Smooth muscle cell of the brain vasculature (primary cell): ENCODE data around the gene MOSPD3.
"Not testable (repeated sequence)": the region's sequence is repeated elsewhere in the genome, so short reads cannot be mapped to it uniquely, and the experiment has no call there.

Source experiments
- DNase-seq: peaks from one replicate; pipeline ENCODE4 v3.0.0-alpha.2; 2012; ENCODE audit warnings: low read depth, low spot score

MOSPD3 gene

GRCh38 chr7:100611983-100612729 lies at the start of gene MOSPD3:
Gene MOSPD3 (plus strand): TSS chr7:100612540. CDS start chr7:100612792, 252 bp downstream.
- peak; percentile 99 for DNase-seq

- no peak for DNase-seq
These were observed 49.2 kb upstream of the MOSPD3 start for GRCh38 chr7:100563100-100563564.

- DNase-seq: no peak
These were observed 48.4 kb upstream of the MOSPD3 start for GRCh38 chr7:100563809-100564400.

GRCh38 chr7:100564405-100564804 lies 47.9 kb upstream of the MOSPD3 start:
- DNase-seq: not testable (repeated sequence)

- DNase-seq: no peak
These were observed 47.2 kb upstream of the MOSPD3 start for GRCh38 chr7:100565133-100565571.

- no peak for DNase-seq
These were observed 46.3 kb upstream of the MOSPD3 start for GRCh38 chr7:100566018-100566531.

GRCh38 chr7:100567031-100567730 lies 45.2 kb upstream of the MOSPD3 start:
- DNase-seq: no peak

GRCh38 chr7:100567751-100568175 lies 44.6 kb upstream of the MOSPD3 start:
- no peak for DNase-seq

GRCh38 chr7:100568176-100568895 lies 44.0 kb upstream of the MOSPD3 start:
- no peak for DNase-seq

- no peak for DNase-seq
These were observed 43.2 kb upstream of the MOSPD3 start for GRCh38 chr7:100568896-100569844.

- no peak for DNase-seq
These were observed 41.1 kb upstream of the MOSPD3 start for GRCh38 chr7:100570954-100571828.

- no peak for DNase-seq
These were observed 40.6 kb upstream of the MOSPD3 start for GRCh38 chr7:100571829-100572116.

- no peak for DNase-seq
These were observed 39.9 kb upstream of the MOSPD3 start for GRCh38 chr7:100572281-100572948.

- no peak for DNase-seq
These were observed 39.2 kb upstream of the MOSPD3 start for GRCh38 chr7:100572949-100573675.

GRCh38 chr7:100573691-100574361 lies 38.5 kb upstream of the MOSPD3 start, which contains the start of gene SAP25:
Gene SAP25 (minus strand): TSS chr7:100573900. CDS start chr7:100573742, 158 bp downstream.
- no peak for DNase-seq

GRCh38 chr7:100574362-100575205 lies 37.8 kb upstream of the MOSPD3 start:
- DNase-seq: no peak

GRCh38 chr7:100575206-100575631 lies 37.1 kb upstream of the MOSPD3 start:
- no peak for DNase-seq
